Measurements from ENCODE around the gene ITM2C.

DNA sequence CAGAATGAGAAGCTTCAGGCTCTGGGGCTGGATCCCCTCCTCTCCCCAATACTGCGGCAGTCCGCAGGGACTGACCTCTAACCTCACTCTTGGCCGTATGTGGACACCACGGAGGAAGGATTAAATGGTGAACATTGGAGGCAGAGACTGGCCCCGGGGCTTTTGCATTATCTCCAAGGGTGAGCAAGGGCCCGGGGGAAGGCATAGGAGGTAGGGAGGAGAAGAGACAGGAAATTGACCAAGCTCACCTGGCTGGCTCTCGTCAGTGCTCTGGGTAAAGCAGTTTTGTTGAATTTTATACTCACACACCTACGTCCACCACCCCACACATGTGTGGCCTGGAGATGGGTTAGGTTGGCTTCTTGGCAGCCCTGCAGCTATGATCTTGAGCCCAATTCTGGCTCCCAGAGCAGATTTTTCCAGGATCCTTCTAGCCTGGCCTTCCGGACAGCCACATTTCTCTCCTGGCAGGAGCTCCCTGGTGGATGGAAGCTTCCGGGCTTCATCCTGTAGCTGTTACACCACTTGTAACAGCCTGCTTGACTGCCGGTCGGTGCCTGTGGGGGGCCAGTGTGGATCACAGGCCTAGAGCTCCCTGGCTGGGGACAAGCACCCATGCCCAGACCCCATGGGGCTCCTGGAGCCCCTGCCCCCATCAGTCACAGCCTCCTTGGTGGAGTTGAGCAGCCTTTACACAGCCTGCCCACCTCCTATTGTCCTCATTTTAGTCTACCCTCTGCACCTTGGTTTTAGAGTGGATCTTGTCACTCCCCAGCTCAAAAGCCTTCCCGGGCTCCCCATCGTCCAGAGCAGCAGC, 7.6 kb downstream of the ITM2C start:
- no peak for TF ChIP-seq EZH2 (IDR thresholded peaks at IDR 0.05; ENCODE audit: low read length)
- TF ChIP-seq, protein P1, sequence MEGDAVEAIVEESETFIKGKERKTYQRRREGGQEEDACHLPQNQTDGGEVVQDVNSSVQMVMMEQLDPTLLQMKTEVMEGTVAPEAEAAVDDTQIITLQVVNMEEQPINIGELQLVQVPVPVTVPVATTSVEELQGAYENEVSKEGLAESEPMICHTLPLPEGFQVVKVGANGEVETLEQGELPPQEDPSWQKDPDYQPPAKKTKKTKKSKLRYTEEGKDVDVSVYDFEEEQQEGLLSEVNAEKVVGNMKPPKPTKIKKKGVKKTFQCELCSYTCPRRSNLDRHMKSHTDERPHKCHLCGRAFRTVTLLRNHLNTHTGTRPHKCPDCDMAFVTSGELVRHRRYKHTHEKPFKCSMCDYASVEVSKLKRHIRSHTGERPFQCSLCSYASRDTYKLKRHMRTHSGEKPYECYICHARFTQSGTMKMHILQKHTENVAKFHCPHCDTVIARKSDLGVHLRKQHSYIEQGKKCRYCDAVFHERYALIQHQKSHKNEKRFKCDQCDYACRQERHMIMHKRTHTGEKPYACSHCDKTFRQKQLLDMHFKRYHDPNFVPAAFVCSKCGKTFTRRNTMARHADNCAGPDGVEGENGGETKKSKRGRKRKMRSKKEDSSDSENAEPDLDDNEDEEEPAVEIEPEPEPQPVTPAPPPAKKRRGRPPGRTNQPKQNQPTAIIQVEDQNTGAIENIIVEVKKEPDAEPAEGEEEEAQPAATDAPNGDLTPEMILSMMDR (optimal IDR thresholded peaks at IDR 0.05 in 1 of 3, IDR thresholded peaks at IDR 0.05 in 1 of 3, conservative IDR thresholded peaks at IDR 0.05 in 1 of 3; ENCODE audit: extremely low read depth in 1 of 3, insufficient read depth in 2 of 3, low read length in 3 of 3): no peak
